CD1c-positive myeloid dendritic cell (primary cell): ENCODE results near the gene LEFTY1.

Source experiments
- DNase-seq: peaks from one replicate; pipeline ENCODE4 v3.0.0-alpha.2; 2016; ENCODE audit errors: extremely low spot score

LEFTY1 gene

GRCh38 chr1:225915538-225915991 is 26.6 kb upstream of the LEFTY1 start:
- no peak for DNase-seq

- DNase-seq = no peak
Observed at GRCh38 chr1:225914947-225915346, 26.0 kb upstream of the LEFTY1 start.

- no peak for DNase-seq
Observed at GRCh38 chr1:225914391-225914790, 25.4 kb upstream of the LEFTY1 start.

GRCh38 chr1:225911191-225912130 is 22.5 kb upstream of the LEFTY1 start:
- DNase-seq = peak; percentile 68

GRCh38 chr1:225909477-225909876 is 20.5 kb upstream of the LEFTY1 start:
- no peak for DNase-seq

GRCh38 chr1:225908773-225909172 is 19.8 kb upstream of the LEFTY1 start:
- DNase-seq = no peak

- no peak for DNase-seq
Observed at GRCh38 chr1:225908013-225908640, 19.2 kb upstream of the LEFTY1 start.

GRCh38 chr1:225907341-225907740 is 18.4 kb upstream of the LEFTY1 start:
- DNase-seq = no peak

GRCh38 chr1:225906467-225906866 is 17.5 kb upstream of the LEFTY1 start:
- no peak for DNase-seq

- no peak for DNase-seq
Observed at GRCh38 chr1:225903623-225904022, 14.7 kb upstream of the LEFTY1 start.

- no peak for DNase-seq
Observed at GRCh38 chr1:225899044-225899925, 10.3 kb upstream of the LEFTY1 start.

GRCh38 chr1:225897595-225898514 is 8.9 kb upstream of the LEFTY1 start:
- DNase-seq = no peak

GRCh38 chr1:225896937-225897549 is 8.1 kb upstream of the LEFTY1 start:
- peak; percentile 55 for DNase-seq

GRCh38 chr1:225896494-225896893 is 7.5 kb upstream of the LEFTY1 start:
- DNase-seq = no peak

GRCh38 chr1:225892307-225892706 is 3.4 kb upstream of the LEFTY1 start:
- DNase-seq = no peak

- DNase-seq = no peak
Observed at GRCh38 chr1:225891229-225891972, 2.5 kb upstream of the LEFTY1 start.

GRCh38 chr1:225890346-225891228 is 1.6 kb upstream of the LEFTY1 start:
- DNase-seq = no peak

GRCh38 chr1:225889743-225890142 is 797 bp upstream of the LEFTY1 start:
- no peak for DNase-seq
